Muscle of arm (tissue), 14 donors: ENCODE measurements around the gene GRID2. TPM values are rescaled to one million over a fixed set of nuclear protein-coding genes. Genes with fewer than 3 reads are reported as not detected.
A peak's percentile ranks its signal among the peaks of the same experiment; 100 is the strongest.
"Not testable (repeated sequence)": the region's sequence is repeated elsewhere in the genome, so short reads cannot be mapped to it uniquely, and the experiment has no call there.

Experiments
- DNase-seq: peaks from one replicate; pipeline ENCODE4 v3.0.0-alpha.2; 2013
- long read RNA-seq, 11 donors: transcript quantifications; one replicate each; lab custom pipeline, GENCODE V29; 2026
- polyA plus RNA-seq, 12 donors: library from polyadenylated mRNA; unstranded; fragments of 120-200 nt; gene quantifications; one replicate each; pipeline ENCODE4 v1.2.1, GENCODE V29; 2013; ENCODE audit not compliant: insufficient read length in 12 of 12

The GRID2 gene
- polyA plus RNA-seq: 1 to 10 TPM in 1 of 12 donors, under 1 TPM in 9, not detected in 2; 0.21 to 1.6 (median 0.53) TPM
- long read RNA-seq, donor 1: 0 reads
- long read RNA-seq, donor 2: 0 reads
- long read RNA-seq, donor 3: 0 reads
- long read RNA-seq, donor 4: 0 reads
- long read RNA-seq, donor 5: 0 reads
- long read RNA-seq, donor 6: 0 reads
- long read RNA-seq, donor 7: 0 reads
- long read RNA-seq, donor 8: 0 reads
- long read RNA-seq, donor 9: 0 reads
- long read RNA-seq, donor 10: 0 reads
- long read RNA-seq, donor 11: 0 reads

DNA sequence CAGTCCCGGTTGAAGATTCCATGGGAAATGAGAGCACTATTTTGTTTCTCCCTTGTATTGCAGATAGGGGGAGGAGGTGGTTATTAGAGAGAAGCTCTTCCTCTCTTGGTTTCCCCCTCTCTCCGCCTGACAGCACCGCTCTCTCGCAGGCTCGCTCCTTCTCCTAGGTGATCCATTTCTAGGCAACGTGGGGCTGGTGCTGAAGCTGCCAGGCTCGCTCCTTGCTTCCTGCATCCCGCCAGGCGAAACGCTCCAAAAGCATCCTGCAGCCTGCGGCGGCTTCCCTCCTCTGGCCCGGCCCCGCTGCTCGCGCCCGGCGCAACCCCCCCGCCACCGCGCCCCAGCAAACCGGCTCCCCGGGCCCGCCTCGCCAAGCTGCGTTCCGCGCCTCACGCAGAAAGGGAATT is at the start of gene GRID2:
GRID2 (plus strand) TSS at position 346 of the 407 bp plus-strand sequence.
- peak; percentile 42 for DNase-seq

DNA sequence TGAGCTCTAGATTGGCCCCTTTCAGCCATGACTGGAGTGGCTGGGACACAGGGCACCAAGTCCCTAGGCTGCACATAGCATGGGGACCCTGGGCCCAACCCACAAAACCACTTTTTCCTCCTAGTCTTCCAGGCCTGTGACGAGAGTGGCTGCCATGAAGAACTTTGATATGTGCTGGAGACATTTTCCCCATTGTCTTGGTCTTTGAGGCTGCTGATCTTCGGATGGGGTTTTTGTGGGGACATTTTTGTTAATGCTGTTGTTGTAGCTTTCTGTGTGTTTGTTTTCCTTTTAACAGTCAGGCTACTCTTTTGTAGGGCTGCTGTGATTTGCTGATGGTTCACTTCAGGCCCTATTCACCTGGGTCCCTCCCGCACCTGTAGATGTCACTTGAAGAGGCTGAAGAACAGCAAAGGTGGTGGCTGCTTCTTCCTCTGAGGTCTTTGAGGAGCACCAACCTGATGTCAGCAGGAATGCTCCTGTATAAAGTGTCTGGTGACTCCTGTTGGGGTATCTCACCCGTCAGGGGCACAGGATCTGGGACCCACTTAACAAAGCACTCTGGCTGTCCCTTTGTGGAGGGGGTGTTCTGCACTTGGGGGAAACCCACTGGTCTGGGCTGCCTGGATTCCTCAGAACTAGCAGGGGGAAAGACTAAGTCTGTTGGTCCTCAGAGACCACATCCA is 49.6 kb upstream of the GRID2 start:
- no peak for DNase-seq

DNA sequence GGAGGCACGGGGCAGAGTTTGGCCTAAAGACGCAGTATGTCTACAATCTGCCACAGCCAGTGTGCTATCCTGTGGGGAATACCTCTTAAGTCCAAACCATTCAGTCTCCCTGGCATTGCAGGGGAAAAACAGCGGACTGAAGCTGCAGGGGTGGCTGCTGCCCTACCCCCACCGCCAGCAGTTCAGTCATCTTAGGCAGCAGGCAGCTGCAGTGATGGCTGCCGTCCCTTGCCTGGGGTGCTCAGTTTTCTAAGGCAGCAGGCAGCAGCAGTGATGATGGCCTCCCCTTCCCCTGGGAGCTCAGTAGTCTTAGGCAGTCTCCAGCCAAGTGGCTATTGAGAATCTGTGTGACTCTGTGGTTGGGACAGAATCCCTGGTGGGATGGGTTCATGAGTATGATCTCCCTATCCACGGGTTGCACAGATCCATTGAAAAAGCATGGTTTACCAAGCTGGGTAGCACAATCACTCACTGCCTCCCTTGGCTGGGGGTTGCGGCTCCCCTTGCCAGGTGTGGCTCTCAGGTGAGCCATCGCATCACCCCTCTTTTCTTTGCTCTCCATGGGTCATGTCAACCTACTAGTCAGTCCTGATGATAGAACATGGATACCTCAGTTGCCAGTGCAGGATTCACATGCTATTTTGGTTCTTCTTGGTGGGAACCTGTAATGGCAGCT is 48.9 kb upstream of the GRID2 start:
- no peak for DNase-seq

DNA sequence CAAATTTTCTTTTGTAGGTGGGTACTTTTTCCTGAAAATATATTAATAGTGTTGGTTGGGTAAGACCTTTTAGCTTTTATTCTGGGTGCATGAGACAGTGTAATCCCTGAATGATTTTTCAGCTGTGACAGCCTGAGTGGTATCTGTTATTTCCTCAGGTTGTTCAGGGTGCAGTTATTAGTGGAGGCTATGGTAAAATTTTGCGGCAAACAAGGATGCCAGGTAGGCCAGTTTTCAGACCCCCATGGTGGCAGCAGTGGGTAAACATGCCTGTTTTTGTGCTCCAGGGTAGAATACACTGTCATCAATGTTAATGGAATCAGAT is 47.9 kb upstream of the GRID2 start:
- no peak for DNase-seq

DNA sequence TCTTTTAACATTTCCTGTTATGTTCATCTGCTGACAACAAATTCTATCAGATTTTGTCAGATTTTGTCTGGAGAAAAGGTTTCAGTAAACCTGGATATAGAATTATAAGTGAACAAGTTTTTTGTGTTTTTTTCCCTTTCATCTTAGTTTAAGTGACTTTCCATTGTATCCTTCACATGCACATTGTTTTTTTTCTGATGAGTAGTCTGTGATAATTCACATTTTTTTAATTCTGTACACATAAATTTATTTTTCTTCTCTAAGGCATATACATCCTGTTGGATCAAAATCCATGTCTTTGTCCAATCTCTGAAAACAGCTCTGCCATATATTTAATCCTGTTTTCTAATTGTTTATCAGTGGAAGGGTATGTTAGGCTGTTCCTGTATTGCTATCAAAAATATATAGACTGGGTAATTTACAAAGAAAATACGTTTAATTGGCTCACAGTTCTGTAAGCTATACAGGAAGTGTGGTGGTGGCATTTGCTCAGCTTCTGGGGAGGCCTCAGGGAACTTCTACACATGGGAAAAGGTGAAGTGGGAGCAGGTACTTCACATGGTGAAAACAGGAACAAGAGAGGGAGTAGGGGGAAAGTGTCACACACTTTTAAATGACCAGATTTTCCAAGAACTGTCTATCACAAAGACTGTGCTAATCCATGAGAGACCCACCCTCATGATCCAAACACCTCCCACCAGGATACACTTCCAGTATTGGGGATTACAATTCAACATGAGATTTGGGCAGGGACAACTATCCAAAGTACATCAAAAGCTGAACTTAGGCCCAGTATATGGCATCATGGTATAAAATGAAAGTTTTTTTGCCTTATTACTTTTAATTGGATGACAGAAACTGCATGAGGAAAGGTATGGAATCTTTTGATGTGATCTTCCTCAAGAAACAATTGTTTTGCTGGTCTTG is 45.6 kb upstream of the GRID2 start:
- no peak for DNase-seq

DNA sequence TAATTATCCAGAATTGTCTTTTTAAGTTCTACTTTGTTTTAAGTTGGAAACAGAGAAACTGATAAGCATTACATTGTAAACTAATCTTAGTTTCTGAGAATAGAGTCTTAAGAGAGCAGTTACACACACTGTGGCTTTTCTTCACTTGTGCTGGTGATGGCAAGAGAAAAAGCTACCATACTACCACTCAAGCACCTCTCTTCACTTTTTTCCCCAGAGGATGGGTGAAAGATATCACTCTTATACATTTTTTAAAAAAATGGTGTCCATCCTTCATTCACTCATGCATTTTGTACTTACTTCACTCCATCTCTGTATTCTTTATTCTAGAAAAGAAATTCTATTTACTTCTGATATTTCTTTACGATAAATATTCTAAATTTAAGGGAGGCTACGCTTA is 42.5 kb upstream of the GRID2 start:
- no peak for DNase-seq

DNA sequence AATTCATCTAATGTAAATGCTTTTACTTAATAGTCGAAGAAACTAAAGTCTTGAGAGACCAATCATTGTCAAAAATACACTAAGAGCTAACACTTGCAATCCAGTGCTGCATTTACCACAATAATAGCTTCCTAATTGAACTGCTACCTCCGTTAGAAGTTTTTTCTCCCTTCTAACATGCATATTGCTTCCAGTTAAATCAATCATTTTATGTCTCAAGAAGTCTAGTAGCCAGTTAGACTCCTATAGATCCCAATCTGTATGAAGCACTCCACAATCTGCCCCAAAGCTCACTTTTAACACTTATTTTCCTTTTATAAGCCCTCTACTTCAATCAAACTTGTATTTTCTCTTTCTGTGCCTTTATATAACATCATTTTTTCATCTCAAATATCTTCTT is 41.4 kb upstream of the GRID2 start:
- no peak for DNase-seq

DNA sequence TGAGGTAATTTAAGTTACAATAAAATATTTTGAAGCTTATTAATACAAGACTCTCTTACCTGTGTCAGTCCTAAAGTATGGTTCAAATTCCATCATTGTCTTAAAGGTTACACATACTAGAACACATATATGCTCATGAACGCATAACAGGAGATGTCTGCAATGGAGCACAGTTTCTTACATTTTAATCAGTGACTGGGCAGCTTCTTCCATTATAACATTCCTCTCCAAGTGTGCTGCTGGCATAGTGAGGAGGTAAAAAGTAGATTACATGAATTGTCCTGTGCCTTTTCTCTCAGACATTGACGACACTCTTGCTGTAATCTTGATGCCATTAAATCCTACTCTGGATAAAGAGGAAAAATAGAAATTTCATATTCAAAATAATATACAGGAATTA is 40.8 kb upstream of the GRID2 start:
- no peak for DNase-seq

DNA sequence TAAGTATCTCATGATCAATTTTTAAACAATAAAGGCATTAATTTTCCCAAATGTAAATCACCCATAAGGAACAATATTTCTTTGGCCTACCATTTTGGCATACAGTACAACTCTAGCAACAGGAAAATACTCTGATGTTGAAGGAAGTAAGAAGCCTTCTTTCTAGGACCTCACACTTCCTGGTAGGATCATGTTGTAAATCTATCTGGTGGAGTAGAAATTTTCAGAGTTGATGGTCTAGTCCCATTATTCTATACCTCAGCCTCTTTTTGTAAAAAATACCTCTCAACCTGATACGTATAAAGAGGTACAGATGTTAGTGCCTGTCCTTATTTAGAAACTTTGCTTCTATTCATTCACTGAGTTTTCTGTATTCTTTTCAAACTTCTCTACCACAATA is 40.2 kb upstream of the GRID2 start:
- DNase-seq: no peak

DNA sequence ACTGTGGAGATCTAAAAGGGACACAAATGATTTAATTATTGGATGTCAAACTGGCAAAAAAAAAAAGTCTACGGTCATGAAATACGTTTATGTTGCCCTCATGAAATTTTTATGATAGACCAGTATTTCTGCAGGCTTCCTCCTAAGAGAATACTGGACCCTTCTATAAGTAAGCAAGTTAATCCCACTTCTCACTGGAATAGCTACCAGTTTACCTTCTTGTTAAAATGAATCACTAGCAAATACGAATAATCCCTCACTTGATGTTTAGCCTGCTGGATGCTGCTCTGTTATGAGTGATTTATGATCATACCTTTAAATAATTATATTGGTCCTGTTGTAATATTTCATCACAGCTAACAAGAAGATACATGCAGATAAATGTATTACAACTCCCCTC is 39.6 kb upstream of the GRID2 start:
- no peak for DNase-seq

DNA sequence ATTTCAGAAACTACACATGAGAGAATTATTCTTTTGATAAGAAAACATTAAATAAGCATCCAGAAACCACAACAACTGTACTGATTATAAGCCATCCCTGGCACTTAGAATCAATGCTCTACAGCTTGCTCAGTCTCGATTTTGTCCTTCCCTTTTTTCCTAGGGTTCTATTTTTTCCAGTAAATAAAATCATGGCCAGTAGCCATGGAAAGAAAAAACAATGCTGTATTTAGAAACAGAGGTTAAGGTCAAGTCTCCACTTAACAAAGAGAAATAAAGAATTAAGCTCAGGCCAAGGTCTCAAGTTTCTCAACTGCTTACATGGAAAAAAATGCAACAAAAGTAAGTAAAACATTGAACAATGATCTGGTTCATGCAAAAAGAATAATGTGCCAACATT is 38.7 kb upstream of the GRID2 start:
- peak; percentile 0 for DNase-seq

DNA sequence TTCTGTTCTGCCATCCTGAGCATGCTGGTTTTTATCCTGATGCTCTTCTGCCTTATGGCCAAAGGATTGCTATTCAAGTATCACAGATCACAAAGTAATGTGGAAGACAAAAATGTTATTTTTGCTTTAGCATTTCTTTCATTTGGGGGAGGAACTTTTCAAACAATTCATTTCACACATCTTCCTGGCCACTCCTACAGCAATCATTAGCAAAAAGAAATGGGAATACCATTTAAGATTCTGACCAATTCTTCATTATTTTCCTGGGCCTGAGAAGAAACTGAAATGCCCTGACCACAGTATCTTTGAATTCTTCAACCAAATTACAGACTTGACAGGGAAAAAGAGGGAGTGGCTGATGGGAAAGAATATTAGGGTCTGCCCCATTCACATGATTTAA is 38.0 kb upstream of the GRID2 start:
- no peak for DNase-seq

DNA sequence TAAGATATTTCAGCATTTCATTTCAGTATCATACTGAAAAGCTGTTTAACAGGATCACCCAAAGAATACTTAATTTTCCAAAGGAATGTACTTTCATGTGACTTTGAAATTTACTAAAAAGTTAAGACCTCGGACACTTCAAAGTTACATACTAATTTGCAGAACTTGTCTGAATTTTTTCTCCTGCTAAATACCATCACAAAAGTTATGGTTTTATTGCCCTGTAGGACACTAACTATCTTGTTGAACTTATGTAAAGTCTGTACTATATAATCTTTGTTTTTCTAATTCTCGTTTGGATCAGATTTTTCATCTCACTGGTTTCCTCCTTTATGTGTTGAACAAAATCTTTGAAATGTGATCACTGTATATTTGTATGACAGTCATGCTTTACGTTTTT is 37.2 kb upstream of the GRID2 start:
- DNase-seq: no peak

DNA sequence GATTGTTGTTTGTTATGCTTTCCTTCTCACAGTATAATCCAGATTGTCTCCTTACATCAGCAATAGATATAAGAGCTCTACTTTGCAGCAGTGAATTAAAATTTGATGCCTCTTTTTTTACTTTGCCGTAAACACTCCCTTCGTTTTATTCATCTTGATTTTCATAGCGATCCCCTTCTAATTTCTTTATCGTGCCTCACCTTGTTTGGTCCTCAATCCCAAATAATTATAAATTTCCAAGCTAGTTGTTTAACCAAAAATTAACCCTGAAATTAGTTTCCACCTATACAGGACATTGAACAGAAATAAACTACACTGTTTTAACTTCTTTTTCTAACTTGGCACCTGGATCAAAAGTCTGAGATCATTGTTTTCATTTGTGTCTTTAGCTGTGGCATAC is 35.1 kb upstream of the GRID2 start:
- no peak for DNase-seq

DNA sequence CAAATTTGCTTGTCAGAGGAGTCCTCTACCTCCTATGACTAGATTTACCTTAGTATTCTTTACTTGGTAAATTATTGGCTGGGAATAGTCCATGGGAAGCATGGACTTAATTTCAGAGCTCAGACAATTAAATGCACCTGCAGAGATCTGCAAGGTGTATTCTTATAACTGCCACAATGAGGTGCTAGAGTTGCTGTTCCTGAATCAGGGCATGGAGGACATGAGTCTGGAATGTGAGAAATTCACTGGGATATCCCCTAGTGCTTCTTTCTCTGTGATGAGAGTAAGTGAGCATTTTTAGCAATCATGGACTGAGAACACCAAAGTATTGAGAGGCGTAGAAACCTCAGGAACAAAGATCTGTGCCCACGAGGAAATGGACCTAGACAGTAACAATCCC is 32.9 kb upstream of the GRID2 start:
- DNase-seq: no peak

DNA sequence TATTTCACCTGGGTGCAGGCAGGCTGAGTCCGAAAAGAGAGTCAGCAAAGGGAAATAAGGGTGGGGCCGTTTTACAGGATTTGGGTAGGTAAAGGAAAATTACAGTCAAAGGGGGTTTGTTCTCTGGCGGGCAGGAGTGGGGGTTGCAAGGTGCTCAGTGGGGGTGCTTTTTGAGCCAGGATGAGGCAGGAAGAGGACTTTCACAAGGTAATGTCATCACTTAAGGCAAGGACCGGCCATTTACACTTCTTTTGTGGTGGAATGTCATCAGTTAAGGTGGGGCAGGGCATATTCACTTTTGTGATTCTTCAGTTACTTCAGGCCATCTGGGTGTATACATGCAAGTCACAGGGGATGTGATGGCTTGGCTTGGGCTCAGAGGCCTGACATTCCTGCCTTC is 32.2 kb upstream of the GRID2 start:
- not testable (repeated sequence) for DNase-seq

DNA sequence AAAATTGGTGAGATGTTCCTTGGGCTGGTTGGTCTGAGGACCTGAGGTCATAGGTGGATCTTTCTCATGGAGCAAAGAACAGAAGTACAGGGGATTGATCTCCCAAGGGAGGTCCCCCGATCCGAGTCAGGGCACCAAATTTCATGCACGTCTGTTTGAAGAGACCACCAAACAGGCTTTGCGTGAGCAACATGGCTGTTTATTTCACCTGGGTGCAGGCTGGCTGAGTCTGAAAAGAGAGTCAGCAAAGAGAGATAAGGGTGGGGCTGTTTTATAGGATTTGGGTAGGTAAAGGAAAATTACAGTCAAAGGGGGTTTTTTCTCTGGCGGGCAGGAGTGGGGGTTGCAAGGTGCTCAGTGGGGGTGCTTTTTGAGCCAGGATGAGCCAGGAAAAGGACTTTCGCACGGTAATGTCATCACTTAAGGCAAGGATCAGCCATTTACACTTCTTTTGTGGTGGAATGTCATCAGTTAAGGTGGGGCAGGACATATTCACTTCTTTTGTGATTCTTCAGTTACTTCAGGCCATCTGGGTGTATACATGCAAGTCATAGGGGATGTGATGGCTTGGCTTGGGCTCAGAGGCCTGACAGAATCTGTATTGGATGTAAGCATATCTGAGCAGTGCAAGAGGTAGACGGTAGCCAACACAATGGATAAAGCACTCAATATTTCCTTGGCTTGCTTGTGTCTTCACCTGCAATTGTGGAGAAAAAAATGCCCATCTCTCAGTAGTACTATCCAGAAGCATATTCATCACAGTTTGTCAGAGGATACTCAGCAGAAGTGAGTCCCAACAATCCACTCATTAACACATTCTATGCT is 26.5 kb upstream of the GRID2 start:
- not testable (repeated sequence) for DNase-seq

DNA sequence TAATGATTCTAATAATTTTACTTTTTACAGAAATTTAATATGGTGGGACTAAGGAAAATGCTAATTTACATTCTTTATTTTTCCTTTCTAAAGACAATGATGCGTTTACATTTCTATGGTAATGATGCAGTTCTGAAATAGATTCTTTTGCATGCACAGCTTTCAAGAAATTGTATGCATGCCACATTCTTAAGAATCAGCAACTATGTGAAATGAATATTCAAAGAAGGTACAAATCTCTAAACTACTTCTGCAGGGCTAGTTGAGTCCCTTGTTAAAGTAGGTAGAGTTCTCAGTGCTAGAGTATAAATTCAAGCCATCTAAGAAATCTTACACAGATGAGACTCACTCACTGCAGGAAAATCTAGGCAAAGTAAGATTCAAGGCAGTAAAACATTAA is 24.5 kb upstream of the GRID2 start:
- DNase-seq: no peak

DNA sequence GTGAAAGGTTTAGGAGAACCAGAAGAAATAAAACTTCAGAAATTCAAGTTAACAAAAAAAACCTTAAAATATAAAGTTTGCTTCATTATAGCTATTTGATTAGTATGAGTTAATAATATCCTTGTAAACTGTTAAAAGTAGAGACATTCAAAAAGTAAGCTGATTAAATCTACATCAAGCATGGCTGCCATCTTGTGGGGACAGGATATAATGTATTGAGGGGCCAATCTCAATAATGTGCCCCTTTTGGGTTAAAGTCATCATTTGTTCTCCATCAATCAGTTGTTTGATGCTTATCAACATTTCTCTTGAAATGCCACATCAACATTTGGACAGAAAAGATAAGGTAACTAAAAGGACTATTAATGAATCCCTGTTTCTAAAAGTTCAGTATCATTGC is 4.6 kb upstream of the GRID2 start:
- no peak for DNase-seq

DNA sequence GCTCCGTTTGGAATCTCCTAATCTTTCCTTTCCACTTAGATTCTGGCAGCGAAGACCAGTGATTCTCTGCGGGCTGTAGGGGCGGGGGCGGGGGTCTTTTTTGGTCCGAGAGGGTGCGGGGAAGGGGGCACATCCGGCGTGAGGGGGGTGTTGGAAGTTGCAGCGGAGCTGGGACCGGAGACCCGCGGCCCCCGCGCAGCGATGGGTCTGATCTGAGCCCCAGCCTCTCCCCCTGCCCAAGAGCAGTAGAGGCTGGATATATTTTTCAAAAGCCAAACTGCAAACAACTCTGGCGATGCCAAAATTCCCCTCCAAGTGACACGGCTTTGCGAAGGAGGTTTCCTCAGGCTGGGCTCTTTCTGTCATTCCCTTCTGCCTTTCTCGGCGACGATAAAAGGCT is 355 bp downstream of the GRID2 start:
- DNase-seq: peak; percentile 11

DNA sequence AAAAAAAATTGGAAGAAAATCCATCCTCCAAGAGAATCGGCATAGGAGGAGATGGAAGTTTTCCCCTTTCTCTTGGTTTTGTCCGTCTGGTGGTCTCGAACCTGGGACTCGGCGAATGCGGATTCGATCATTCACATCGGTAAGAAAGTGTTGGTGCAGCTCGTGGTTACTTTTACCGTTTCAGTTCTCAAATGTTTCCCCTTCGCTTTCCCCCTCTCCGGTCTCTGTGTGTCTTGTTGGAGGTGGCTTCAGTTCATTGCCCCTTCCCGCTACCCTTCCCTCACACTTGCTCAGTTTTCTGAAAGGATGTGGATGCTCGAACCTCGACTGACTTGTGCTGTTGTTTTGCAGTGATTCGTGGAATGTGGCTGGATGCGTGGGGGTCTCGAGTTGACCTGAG is 840 bp downstream of the GRID2 start:
- peak; percentile 9 for DNase-seq
